Measurements from ENCODE around the gene CD99. TPM values are rescaled to one million over a fixed set of nuclear protein-coding genes. Genes with fewer than 3 reads are reported as not detected.
"Not testable (repeated sequence)": the region's sequence is repeated elsewhere in the genome, so short reads cannot be mapped to it uniquely, and the experiment has no call there.

CD99 gene
- polyA plus RNA-seq, 1 of the 3 experiments (the other 2 are of a cell fraction) = 346 TPM

DNA sequence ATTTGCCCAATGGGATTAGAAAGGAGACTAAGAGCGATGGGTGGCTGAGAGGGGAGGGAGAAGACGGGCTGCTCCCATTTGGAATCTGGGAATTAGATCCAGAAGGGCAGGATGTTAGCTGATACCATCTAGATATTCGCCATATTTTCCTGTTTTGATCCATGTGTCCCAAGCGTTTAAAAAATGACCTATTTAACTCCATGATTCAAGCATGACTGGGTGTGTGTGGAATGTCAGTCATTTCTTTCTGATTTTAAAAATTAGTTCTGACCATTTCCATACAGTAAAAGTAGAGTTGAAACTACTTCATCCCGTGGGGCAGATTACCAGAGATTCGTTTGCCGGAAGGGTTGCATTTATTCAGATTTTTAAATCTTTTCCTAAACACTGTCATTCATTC is 61.3 kb downstream of the CD99 start:
- H3K36me3 ChIP-seq (replicated peaks in 1 of 2; ENCODE audit: control insufficient read depth in 1 of 2, insufficient read depth in 2 of 2, low read length in 1 of 2); H3K4me1 ChIP-seq (ENCODE audit: control insufficient read depth in 1 of 2, insufficient read depth in 2 of 2, low read depth in 1 of 2, low read length in 1 of 2); H3K9me2 ChIP-seq; H3F3A ChIP-seq (replicated peaks; ENCODE audit: insufficient read depth); H4K20me1 ChIP-seq (ENCODE audit: insufficient read depth); CTCF ChIA-PET; DNase-seq; POLR2A ChIA-PET; H3K79me2 ChIP-seq (ENCODE audit: insufficient read depth); H3K9me3 ChIP-seq; H3K27me3 ChIP-seq (ENCODE audit: insufficient read depth): not testable (repeated sequence)
- Histone ChIP-seq H3K27ac (ENCODE audit: low read depth in 2 of 2, low read length in 1 of 2) (peak overlapping the region in 1 of 2 experiments; percentile 81; a peak in 2 of 4 replicates), H3K4me3 (ENCODE audit: low read depth in 2 of 2, low read length in 1 of 2) (0 out of 4 replicates have a peak overlapping the region, but pooled peaks of 1 of the 2 experiments have one; percentile 23), H3K9ac (peak overlapping the region; percentile 37; the same call in 1 of the 2 replicates), H3K4me2 (peak overlapping the region; percentile 39; the same call in 1 of the 2 replicates), H2AFZ (ENCODE audit: low read depth) (peak overlapping the region; percentile 78; the same call in 1 of the 2 replicates)
- TF ChIP-seq, protein P1, sequence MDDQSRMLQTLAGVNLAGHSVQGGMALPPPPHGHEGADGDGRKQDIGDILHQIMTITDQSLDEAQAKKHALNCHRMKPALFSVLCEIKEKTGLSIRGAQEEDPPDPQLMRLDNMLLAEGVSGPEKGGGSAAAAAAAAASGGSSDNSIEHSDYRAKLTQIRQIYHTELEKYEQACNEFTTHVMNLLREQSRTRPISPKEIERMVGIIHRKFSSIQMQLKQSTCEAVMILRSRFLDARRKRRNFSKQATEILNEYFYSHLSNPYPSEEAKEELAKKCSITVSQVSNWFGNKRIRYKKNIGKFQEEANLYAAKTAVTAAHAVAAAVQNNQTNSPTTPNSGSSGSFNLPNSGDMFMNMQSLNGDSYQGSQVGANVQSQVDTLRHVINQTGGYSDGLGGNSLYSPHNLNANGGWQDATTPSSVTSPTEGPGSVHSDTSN (IDR thresholded peaks at IDR 0.05) = peak; percentile 31; the same call in 1 of the 2 replicates
- TF ChIP-seq JUND (IDR thresholded peaks at IDR 0.05) (0 out of 2 replicates have a peak, but pooled peaks have one; percentile 16), FOSL2 (IDR thresholded peaks at IDR 0.05; ENCODE audit: borderline replicate concordance, low read depth) (peak; percentile 13; the same call in 1 of the 2 replicates), TCF12 (IDR thresholded peaks at IDR 0.05) (peak; percentile 40; the same call in 1 of the 2 replicates)
- WGBS (ENCODE audit: low lambda C conversion rate) = 10% methylated on average over 7 of the region's 7 CpGs

DNA sequence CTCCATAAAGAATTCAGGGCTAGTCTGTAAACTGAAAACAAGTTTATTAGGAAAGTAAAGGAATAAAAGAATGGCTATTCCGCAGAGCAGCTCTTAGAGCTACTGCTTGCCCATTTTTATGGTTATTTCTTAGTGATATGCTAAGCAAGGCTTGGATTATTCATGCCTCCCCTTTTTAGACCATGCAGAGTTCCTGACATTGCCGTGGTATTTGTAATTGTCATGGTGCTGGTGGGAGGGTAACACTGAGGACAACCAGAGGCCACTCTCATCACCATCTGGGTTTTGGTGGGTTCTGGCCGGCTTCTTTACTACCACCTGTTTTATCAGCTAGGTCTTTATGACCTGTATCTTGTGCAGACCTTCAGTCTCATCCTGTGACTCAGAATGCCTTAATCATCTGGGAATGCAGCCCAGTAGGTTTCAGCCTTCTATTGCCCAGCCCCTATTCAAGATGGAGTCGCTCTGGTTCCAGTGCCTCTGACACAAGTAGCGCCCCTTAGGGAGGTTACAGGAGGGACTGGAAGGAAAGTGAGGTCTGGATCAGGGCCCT is 64.1 kb downstream of the CD99 start:
- 33% methylated on average over 4 of the region's 5 CpGs for WGBS (ENCODE audit: low lambda C conversion rate)

DNA sequence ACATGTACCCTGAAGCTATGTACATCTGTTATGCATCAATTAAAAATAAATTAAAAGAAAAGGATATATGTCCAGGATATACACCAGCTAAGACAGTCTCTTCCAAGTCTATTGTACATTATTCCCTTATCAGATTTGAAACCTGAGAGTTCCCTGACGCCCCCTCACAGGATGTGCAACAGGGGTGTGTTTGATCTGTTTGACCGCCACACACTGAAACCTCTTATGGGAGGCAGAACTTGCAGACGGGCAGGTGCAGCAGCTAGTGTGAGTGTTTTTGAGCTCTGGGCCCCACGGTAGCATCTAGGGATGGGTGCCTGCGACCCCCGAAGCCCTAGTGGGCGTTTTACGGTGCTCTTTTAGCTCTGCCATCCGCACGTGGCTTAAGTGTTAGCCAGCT is 65.5 kb downstream of the CD99 start:
- Histone ChIP-seq H3K4me1 (ENCODE audit: control insufficient read depth in 1 of 2, insufficient read depth in 2 of 2, low read depth in 1 of 2, low read length in 1 of 2) (no peaks in the 10 kb centered on the region; a peak in 1 of 4 replicates), H4K20me1 (ENCODE audit: insufficient read depth) (no peaks in the 10 kb centered on the region), H3K4me2 (no peak overlapping the region), H2AFZ (ENCODE audit: low read depth) (no peak overlapping the region), H3K9me3 (no peaks in the 10 kb centered on the region), H3K27ac (ENCODE audit: low read depth in 2 of 2, low read length in 1 of 2) (no peak overlapping the region), H3K27me3 (ENCODE audit: insufficient read depth) (no peaks in the 10 kb centered on the region; the same call in 1 of the 2 replicates), H3K79me2 (ENCODE audit: insufficient read depth) (no peaks in the 10 kb centered on the region), H3K4me3 (ENCODE audit: low read depth in 2 of 2, low read length in 1 of 2) (no peak overlapping the region), H3K9ac (no peak overlapping the region), H3K36me3 (replicated peaks in 1 of 2; ENCODE audit: control insufficient read depth in 1 of 2, insufficient read depth in 2 of 2, low read length in 1 of 2) (no peaks in the 10 kb centered on the region), H3F3A (replicated peaks; ENCODE audit: insufficient read depth) (peaks cover 4% of the 10 kb centered on the region), H3K9me2 (no peaks in the 10 kb centered on the region)
- WGBS (ENCODE audit: low lambda C conversion rate) = 20% methylated on average over 8 of the region's 10 CpGs
- ChIA-PET POLR2A (no interaction called here), CTCF (no interaction called here)
- DNase-seq = no peak
- no peak for TF ChIP-seq GABPA (IDR thresholded peaks at IDR 0.05; ENCODE audit: low read depth)
- no peak for TF ChIP-seq FOXJ3 (CRISPR knock-in tag; IDR thresholded peaks at IDR 0.05)
- no peak for TF ChIP-seq TEAD4 (IDR thresholded peaks at IDR 0.05; ENCODE audit: borderline replicate concordance, insufficient read depth)
- TF ChIP-seq YY1 (IDR thresholded peaks at IDR 0.05; ENCODE audit: low read depth) = no peak
- TF ChIP-seq EZH2phosphoT487 (IDR thresholded peaks at IDR 0.05; ENCODE audit: borderline replicate concordance, low read depth) = no peak
- no peak for TF ChIP-seq RAD21 (IDR thresholded peaks at IDR 0.05; ENCODE audit: low read length)

More for the DNA sequence above, 64.1 kb downstream of the CD99 start:
- H2AFZ ChIP-seq (ENCODE audit: low read depth); H3K79me2 ChIP-seq (ENCODE audit: insufficient read depth); H3K4me1 ChIP-seq (ENCODE audit: control insufficient read depth in 1 of 2, insufficient read depth in 2 of 2, low read depth in 1 of 2, low read length in 1 of 2); H3K9me2 ChIP-seq; DNase-seq; H3K4me2 ChIP-seq; H3K27me3 ChIP-seq (ENCODE audit: insufficient read depth); H3K9me3 ChIP-seq; POLR2A ChIA-PET; H3K36me3 ChIP-seq (replicated peaks in 1 of 2; ENCODE audit: control insufficient read depth in 1 of 2, insufficient read depth in 2 of 2, low read length in 1 of 2); H3F3A ChIP-seq (replicated peaks; ENCODE audit: insufficient read depth); H3K9ac ChIP-seq; H3K27ac ChIP-seq (ENCODE audit: low read depth in 2 of 2, low read length in 1 of 2); CTCF ChIA-PET; H3K4me3 ChIP-seq (ENCODE audit: low read depth in 2 of 2, low read length in 1 of 2); H4K20me1 ChIP-seq (ENCODE audit: insufficient read depth): not testable (repeated sequence)
- TF ChIP-seq TCF12 (IDR thresholded peaks at IDR 0.05) = peak; percentile 49
